ENCODE measurements around the gene ECI1.

DNA sequence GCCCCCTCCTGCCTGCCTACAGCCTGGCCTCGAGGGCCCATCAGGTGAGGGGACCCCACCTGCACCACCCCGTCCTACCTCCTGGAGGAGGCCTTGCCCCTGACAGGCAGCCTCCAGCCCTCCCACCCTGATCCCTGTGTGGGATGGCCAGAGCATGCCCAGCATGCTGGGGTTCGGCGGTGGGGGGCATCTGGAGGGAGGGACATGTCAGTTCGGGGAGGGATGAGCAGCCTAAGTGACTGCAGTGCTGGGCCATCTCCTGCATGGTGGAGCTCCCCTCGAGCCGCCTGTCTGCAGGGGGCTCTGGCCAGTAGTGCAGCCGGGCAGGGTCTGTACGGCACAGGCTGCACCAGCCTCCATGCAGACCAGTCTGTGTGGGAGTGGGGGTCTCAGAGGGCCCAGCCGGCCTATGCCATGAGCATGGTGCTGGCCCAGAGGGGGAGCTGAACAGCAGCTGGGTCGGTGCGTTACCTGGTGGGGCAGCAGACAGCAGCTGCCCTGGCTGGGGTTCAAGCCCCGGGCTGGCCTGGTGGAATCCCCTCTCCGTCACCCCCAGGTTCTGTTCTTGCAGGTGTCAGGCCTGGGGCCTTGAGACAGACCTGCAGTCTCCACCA is 20.6 kb upstream of the ECI1 start:
- TF ChIP-seq, protein P1, sequence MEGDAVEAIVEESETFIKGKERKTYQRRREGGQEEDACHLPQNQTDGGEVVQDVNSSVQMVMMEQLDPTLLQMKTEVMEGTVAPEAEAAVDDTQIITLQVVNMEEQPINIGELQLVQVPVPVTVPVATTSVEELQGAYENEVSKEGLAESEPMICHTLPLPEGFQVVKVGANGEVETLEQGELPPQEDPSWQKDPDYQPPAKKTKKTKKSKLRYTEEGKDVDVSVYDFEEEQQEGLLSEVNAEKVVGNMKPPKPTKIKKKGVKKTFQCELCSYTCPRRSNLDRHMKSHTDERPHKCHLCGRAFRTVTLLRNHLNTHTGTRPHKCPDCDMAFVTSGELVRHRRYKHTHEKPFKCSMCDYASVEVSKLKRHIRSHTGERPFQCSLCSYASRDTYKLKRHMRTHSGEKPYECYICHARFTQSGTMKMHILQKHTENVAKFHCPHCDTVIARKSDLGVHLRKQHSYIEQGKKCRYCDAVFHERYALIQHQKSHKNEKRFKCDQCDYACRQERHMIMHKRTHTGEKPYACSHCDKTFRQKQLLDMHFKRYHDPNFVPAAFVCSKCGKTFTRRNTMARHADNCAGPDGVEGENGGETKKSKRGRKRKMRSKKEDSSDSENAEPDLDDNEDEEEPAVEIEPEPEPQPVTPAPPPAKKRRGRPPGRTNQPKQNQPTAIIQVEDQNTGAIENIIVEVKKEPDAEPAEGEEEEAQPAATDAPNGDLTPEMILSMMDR (conservative IDR thresholded peaks at IDR 0.05; ENCODE audit: low read depth, low read length): no peak
- no peak for TF ChIP-seq CEBPB (IDR thresholded peaks at IDR 0.05; ENCODE audit: low read depth, low read length)

Measured in IMR-90 (cell line).